GM18498 (cell line): ENCODE results near the gene PNO1.

Source experiments
- ATAC-seq: cut with Tn5 transposase; IDR thresholded peaks from one replicate; pipeline ENCODE4 v1.9.1; 2021; ENCODE audit warnings: mild to moderate bottlenecking, moderate library complexity; ENCODE audit not compliant: unreplicated experiment

Gene PNO1

DNA sequence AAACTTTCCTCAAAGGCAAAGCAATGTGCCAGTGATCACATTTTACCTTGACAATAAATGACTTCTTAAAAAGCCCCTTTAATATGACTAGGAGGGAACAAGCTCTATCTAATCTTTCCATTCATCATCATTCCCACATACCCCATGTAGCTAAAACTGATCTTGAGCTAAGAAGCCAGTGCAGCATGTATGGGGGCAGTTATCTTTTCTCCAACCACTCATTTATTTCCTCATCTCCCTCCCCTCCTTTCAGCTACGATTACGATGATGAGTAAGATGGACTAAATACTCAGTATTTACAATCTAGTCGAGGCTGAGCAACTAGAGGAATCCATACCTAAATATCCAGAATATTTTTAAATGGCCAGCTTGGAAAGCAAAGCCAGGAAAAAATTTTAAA is 35.5 kb downstream of the PNO1 start:
- ATAC-seq = no peak

DNA sequence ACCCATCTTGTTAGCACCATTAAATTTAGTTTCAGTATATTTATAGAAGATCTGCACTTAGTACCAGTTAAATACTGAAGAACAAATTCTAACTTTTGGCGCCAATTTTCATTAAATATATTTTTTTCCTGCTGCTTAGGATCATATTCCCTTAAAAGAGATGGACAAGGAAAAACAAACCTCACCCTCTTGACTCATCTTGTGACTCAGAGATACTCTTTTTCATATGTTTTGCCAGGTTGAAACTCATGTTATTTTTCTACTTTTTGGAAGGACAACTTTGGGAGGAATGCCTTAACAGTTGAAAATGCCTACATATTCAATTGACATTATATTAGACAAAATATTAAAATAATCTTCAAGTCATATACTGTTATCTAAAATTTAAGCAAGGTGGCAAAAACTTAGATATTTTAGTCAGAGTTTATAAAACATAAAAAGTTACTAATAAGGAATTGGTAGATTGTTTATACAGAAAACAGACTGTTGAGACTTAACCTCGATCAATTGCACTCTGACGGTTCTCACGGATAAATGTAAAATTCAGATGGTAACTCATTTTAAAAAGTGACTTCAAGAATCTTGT is 36.2 kb downstream of the PNO1 start:
- ATAC-seq = no peak

DNA sequence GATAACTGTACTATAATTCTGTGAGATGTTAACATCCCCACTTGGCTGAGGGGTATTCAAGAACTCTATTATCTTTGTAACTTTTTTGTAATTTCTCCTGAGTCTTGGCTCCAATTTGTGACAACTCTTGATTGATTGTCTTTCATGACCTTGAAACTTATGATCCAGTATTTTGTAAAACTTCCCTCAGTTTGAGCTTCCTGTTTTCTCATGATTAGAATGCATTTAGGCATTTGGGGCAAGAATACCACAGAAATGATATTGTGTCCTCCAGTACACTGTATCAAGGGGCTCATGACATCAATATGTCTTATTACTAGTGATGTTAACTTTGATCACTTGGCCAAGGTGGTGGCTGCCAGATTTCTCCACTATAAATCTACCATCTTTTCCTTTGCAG is 37.4 kb downstream of the PNO1 start:
- ATAC-seq = no peak

DNA sequence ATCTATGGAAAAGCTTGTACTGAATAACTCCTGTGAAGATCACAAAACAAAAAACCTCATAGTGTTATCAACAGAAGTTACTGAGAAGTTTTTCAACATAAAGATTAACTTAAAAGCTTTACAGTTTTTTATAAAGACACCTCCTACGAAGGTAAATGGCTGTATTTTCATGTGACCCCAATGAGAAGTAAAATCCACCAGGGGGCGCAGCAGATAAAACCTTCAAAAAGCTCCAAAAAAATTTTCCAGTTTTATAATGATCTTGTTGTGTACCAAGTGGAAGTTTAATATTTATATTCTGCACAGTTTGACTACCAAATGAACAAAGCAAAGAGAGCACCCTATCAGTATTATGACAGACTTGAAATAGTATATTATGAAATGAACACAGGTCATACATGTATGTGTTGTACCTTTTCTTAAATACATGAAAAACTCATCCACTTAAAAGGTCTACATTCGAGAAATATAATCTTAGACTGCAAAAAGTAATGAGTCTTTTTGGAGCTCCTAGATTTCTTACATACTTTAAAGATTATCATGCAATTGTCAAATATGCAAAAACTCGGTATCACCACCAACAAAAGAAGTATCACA is 38.5 kb downstream of the PNO1 start:
- no peak for ATAC-seq

DNA sequence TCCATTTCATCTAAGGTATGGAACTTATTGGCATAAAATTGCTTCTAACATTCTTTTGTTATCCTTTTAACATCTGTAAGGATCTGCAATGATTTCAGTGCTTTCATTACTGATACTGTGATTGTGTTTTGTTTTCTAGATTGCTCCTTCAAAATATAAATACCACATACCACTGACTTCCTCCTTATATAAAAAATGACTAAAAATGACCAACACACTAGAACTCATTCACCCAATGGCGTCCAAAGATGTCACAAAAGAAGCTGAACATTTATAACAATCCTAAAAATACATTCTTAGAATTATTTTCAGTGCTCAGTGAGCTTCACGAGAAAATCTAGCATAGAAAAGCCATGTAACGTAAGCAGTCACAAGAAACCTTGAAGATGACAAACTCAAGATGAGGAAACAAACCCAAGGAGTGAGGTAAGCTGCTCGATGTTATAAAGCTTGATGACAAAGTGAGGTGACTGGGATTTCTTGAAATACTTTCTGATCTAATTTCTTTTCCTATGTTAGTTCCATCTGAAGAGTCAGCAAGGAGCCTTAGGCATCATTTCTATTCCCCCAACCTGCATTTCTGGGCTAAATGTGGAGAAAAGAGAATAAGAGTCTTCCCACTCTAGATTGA is 42.6 kb downstream of the PNO1 start:
- no peak for ATAC-seq

DNA sequence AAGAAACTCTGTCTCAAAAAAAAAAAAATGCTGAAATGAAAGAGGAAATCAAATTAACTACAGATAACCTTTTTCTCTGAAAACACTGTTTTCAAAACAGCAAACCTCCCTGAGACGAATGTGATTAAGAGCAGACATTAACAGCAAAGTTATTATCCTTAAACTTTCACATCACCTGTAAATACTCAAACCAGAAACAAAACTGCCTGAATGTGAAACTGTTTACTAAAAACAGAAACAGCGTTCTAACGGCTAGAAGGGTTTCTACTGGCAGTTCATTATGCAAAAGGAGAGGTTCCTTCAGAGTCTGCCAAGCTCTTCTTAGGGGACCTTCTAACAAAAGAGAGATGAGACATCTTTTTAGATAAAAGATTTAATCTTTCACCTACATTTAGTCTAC is 45.9 kb downstream of the PNO1 start:
- ATAC-seq = peak; percentile 95

DNA sequence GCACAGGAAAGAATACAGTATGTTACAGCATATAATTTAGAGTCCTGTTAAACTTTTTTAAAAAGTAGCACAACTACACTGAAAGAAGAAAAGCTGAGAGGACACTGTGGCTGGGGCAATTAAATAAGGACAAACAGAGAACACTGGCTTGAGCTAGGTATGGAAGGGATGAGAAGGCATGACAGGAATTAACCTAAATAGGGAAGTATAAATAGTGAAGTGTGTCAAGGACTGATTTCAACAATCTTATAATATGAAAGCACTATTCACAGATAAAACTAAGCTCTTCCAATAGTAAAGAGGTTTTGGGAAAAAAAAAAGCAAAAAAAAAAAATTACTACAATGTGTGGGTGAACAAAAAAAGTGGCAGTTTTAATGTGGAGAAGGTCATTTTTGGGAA is 49.1 kb downstream of the PNO1 start:
- ATAC-seq = no peak

DNA sequence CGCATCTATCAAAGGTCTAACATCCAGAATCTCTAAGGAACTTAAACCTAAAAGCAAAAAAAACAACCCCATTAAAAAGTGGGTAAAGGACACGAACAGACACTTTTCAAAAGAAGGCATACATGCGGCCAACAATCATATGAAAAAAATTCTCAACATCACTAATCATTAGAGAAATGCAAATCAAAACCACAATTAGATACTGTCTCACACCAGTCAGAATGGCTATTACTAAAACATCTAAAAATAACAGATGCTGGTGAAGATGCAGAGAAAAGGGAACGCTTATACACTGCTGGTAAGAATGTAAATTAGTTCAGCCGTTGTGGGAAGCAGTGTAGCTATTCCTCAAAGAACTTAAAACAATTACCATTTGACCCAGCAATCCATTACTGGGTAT is 56.7 kb downstream of the PNO1 start:
- peak; percentile 83 for ATAC-seq

DNA sequence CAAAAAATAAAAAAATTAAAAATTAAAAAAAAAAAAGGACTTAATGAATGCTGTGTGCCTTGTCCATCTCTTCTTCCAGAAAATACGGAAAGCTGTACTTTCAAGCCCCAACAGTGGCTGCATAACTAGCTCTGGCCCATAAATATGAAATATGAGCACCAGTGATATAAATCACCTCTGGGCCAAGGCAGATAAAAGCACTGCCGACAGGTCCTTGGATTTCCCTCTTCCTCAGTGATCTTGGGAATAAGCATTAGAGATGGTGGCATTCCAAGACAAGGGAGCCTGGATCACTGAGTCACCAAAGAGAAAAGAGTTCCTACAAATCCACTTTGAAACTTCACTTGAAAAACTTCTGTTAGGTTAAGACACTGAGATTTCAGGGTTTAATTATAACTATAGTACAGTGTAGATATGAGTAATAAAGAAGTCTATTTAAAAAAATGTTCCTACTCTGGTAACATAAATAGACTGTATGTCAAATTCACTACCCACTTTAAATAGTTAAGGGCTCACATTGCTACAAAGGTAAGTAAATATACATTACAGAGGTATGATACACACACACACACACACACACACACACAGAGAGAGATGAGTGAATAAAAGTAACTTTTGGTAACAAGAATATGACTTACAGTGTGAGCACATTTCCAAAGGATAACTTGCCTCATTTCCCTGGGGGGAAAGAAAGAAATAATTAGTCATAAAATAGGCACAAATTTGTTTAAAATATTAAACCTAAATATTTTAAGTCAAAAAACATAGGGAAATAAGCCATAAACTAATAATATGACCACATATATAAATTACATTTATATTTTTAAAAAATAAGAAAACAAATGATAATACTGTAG is 59.0 kb downstream of the PNO1 start:
- ATAC-seq = no peak

DNA sequence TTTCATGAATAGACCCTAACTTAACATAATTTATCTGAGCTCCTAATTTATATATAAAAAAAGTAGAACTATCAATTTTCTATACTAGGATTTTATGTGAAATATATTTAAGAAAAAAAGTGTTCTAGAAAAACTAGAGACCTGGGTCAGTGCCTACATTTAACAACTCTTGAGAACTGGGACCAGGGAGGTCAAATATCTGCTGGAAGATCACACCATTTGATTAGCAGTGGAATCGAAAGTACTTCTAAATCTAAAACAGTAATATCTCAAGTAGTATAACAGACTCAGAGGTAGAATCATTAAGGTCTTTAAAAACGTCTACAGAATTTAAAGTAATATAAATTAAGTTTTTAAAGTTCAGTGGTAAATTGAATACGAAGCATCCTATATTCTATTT is 60.0 kb downstream of the PNO1 start:
- ATAC-seq = no peak

DNA sequence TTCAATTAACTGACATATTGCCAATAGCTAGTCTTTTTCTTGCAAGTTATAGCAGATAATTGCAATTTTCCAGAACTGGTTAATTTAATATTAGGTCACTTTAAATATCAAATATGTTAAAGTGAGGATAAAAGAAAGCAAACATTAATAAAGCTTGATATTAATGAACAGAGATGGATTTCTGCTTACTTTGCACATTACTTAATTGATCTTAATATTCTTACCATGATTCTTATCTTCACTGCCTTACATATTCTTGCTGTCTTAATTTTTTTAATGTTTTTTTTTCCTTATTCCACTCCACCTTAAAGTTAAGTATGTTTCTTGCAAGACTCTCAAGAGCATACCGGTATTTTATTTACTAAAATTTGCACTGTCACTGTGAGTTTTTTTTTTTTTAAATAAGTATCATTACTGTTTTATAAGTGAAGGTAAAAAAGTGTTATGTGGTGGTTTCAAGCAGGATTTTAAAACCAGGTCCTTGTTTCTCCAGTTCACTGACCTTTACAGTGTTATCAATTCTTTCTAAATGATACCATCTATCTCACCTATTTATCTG is 60.7 kb downstream of the PNO1 start:
- ATAC-seq = no peak

DNA sequence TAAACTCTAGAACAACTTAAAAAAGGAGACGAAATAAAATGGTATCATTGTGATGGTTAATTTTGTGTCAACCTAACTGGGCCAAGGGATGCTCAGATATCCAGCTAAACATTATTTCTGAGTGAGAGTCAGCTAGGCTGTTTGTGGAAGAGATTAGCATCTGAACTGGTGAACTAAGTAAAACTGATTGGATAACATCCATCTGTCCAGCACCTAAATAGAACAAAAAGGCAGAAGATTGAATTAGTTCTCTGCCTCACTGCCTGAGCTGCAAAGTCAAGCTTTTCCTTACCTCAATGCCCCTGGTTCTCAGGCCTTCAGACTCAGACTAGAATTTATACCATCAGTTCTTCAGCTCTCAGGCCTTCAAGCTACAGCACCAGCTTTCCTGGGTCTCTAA is 64.6 kb downstream of the PNO1 start:
- ATAC-seq = no peak

DNA sequence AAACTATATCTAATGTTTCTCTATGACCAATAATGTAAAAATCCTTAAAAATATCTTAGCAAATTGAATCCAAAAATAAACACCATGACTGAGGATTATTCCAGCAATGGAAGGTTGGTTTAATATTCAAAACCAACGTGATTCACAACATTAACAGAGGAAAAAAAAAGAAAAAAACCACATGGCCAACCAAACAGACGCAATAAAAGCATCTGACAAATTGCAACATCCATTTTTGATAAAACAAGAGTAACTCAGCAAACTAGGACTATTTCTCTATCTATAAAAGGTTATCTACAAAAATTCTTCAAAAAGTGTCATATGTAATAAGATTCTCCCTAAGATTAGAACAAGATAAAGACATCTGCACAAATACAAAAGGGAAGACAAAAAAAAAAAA is 65.7 kb downstream of the PNO1 start:
- no peak for ATAC-seq

DNA sequence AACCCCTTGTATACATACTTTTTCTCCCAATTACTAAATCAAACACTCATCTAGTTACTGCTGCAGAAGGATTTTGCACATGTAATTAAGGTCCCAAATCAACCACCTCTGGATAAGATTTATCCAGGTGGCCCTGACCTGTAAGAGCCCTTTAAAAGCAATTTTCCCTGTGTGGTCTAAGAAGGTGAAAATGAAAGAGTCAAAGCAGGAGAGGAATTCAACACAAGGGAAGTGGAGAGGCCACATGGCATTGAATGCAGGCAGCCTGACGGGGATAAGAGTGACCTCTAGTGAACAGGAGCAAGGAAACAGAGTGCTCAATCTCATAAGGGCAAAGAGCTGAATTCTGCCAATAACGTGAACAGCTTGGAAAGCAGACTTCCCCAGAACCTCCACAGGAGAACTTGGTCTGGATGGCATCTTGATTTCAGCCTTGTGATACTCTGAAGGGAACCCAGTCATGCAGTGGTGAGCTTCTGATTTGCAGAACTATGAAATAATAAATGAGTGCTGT is 67.5 kb downstream of the PNO1 start:
- ATAC-seq = peak; percentile 85
